GM19468 (cell line): Measurements from ENCODE around the gene LMX1B.
"Not testable (repeated sequence)": the region's sequence is repeated elsewhere in the genome, so short reads cannot be mapped to it uniquely, and the experiment has no call there.

Source experiments
- ATAC-seq: cut with Tn5 transposase; IDR thresholded peaks from one replicate; pipeline ENCODE4 v1.9.1; 2021; ENCODE audit warnings: mild to moderate bottlenecking, moderate library complexity, moderate number of reproducible peaks; ENCODE audit not compliant: unreplicated experiment; ENCODE audit errors: extremely low read depth

Gene LMX1B

GRCh38 chr9:126652140-126652582 is 38.4 kb downstream of the LMX1B start:
- no peak for ATAC-seq

DNA sequence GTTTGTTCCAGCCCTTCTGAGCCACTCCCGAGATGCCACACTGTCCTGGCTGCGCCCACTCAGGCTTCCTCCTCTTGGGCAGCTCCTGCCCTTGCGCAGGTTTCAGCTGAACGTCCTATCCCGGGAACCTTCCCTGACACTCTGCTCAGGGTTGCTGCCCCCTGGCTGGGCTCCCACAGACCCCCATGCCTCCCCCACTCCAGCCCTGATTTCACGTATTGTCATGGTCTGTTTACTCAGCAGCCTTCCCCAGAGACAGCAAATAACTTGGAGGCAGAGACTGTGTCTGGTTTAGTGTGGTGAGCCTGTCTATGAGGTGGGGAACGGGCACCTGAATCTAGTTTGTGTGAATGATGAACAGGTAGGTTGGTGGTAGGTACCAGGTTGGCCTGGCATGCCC is 40.4 kb downstream of the LMX1B start:
- ATAC-seq, result no peak

GRCh38 chr9:126656214-126656613 is 42.5 kb downstream of the LMX1B start:
- ATAC-seq, result not testable (repeated sequence)

DNA sequence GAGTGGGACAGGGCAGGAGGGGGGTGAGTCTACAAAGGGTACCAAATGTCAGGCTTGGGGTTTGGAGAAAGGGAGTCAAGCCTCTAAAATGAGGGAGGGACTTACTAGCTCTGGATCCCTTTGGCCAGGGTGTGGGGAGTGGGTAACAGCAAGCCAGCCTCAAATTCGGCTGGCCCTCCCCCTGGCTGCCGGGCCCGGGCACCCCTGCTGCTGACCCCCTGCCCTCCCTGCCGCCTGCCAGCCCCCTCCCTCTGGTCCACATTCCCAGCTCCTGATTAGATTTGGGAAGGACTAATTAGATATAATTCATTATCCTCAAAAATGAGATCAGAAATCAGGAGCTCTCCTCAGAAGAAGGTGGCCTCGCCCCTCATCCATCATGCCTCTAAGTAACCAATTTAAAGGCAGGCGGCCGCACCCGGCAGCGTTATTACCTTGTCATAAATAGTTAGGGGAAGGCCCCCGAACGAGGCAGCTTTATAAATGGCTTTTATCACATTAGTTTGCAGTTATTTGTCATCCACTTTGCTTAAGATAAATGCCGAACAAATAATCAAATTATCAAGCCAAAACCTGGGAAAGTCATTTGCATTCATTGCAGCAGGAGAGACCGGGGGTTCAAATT is 44.6 kb downstream of the LMX1B start:
- no peak for ATAC-seq

DNA sequence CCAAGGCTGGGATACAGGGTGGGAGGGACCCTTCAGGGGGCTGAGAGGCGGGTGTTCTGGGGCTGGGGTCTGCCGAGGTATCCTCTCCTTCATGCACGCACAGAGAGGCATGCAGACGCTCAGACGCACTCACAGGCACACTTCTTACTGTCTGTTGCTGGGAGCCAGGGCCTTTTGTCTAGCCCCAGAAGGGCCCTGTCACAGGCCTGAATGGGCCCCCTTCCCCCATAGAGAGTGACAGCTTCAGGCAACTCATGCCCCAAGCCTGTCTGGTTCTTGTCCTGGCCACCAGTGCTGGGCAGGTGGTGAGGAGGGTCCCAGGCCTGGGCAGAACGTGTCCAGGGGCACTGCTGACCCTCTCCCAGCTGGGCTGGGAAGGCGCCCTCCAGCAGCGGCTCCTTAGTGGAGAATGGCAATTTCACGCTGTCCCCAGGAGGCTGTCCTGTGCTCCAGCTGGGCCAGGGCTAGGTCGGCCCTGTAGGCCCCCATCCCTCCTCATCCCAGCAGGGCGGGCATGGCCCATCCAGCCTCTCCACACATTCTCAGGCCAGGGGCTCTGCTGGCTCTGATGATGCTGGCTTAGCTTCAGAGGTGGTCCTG is 45.3 kb downstream of the LMX1B start:
- ATAC-seq, result no peak

GRCh38 chr9:126661122-126661520 is 47.4 kb downstream of the LMX1B start:
- ATAC-seq, result no peak

- ATAC-seq, result no peak
Measured at GRCh38 chr9:126661521-126662251, 48.0 kb downstream of the LMX1B start.

DNA sequence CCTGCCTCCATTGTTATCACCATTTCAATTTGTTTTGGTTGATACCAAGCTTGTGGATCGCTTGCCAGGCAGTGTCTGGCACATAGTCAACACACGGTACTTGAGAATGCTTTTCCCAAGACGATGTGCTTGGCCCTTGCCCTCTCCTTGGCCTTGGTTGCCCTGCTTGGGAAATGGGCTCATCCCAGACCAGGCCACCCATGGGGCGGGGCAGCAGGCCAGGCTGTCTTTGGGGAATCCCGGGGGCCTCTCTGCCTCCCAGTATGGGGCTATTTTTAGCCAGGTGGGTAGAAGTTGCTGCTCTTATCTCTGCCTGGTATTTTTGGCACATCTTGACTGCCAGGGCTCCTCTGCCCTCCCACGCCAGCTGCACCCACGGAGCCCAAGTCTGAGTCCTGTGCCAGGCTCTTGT is 49.9 kb downstream of the LMX1B start:
- no peak for ATAC-seq

GRCh38 chr9:126664900-126665643 is 51.3 kb downstream of the LMX1B start:
- ATAC-seq, result no peak

GRCh38 chr9:126665644-126666035 is 51.9 kb downstream of the LMX1B start:
- ATAC-seq, result no peak

- no peak for ATAC-seq
Measured at GRCh38 chr9:126666155-126666803, 52.6 kb downstream of the LMX1B start.

DNA sequence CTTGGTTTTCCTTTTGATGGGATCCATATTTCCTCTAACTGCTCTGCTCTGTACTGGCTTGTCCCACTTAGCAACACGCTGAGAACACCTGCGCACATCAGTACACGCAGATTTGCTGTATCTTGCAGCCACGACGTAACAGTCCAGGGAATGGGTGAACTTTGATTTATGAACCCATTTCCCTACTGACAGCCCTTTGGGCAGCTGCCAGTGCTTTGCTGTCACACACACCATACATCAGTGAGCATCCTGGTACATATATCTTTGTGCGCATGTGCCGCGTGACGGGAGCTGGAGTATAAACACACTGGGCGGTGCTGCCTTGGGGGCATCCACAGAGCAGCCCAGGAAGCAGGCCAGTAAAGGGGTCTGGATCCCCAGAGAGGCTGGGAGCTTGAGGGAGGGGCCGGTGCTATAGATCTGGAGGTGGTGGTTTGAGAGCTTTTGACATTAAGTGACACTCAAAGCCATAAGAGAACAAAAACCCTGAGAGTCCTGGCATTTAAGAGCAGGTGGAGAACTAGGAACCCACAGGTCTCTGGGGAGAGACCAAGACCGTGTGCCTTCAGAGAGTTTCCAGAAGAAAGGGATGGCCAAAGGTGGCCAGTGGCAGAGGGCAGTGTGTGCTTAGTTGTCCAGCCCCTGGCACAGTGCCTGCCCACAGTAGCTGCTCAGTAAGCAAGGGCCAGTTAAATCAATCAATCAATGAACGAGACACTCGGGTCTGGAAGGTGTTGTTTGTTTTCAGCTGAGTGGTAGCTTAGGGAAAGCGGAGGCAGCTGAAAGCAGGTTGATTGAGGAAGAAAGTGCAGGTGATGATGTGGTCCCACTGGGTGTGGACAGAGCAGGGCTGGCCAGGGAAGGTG is 53.7 kb downstream of the LMX1B start:
- no peak for ATAC-seq

GRCh38 chr9:126668058-126668457 is 54.3 kb downstream of the LMX1B start:
- ATAC-seq, result no peak

DNA sequence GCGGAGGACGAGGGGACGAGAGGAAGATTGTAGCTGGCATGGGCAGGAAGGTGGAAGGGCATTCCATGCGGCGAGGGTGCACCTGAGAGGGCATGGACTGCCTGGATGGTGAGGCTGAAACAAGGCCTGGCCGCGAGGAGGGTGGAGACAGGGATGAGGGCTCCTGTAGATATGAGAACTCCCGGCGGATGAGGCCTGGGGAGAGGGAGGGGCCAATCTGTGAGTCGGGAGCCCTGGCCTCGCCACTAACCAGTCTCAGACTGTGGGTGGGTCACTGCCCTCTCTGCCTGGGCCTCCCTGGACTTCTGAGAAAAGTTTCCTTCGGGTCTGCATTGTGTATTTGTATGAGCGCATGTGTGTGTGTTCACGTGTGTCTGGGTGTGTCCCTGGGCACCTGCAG is 55.4 kb downstream of the LMX1B start:
- no peak for ATAC-seq

GRCh38 chr9:126670270-126670669 is 56.5 kb downstream of the LMX1B start:
- no peak for ATAC-seq

GRCh38 chr9:126671381-126671831 is 57.7 kb downstream of the LMX1B start:
- no peak for ATAC-seq

DNA sequence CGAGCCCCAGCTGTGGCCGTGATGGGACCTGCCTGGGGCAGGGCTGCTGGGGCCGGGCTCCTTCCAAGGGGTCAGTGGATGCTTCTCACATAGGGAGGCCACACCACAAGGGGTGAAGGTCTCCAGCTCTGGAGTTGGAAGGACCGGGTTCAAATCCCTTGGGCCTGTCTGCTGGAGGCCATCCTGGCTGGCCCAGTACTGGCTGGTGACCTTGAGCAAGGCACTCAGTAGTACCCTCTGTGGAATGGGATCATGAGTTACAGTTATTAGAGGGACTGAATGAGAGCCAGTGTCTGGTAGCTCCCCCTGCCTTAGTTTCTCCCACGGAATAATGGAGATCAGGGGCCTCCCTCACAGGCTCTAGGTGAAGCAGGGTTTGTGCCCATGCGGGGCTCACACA is 58.3 kb downstream of the LMX1B start:
- no peak for ATAC-seq

DNA sequence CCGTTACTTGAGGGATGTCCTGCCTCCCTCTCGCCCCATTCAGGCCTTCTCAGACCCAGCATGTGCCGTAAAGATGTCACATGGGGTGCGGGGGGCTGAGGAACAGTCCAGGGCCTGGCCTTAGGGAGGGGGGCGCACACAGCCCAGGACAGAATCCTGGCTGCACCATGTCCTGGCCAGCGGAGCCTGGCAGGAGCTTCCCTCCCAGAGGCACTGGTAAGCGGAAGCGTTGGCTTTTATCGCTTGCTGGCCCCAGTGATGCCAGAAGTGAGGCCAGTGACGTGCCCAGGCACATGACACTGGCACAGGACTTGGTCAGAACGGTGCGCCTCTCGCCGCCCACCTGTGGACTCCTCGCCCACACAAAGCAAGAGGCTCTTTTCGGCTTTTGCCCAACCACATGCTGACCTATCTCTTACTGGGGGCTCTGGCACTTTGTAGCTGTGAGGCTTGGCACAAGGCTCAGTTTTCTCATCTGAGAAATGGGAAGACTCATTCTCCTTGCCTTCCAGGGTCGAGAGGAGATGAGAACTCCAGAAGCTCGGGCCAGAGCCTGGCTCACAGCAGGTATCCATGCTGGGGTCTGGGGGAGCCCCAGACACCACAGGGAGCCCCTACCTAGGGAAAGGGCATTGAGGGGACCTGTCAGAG is 59.0 kb downstream of the LMX1B start:
- ATAC-seq, result no peak
